DMS153 treated with DMSO at 0.1 percent for 48 hours (cell line): ENCODE results near the gene STK26.
"Not testable (repeated sequence)": the region's sequence is repeated elsewhere in the genome, so short reads cannot be mapped to it uniquely, and the experiment has no call there.

Source experiments
- DNase-seq: peaks from one replicate; lab custom pipeline; 2025; ENCODE audit not compliant: unreplicated experiment; lab: John Stamatoyannopoulos, UW

The STK26 gene

GRCh38 chrX:132022967-132023895, at the start of gene STK26:
TSS of gene STK26 (plus strand) at chrX:132023302. CDS start at chrX:132023618, 316 bp downstream.
- DNase-seq: peak; percentile 62

GRCh38 chrX:131975851-131976250, 47.3 kb upstream of the STK26 start:
- no peak for DNase-seq

DNA sequence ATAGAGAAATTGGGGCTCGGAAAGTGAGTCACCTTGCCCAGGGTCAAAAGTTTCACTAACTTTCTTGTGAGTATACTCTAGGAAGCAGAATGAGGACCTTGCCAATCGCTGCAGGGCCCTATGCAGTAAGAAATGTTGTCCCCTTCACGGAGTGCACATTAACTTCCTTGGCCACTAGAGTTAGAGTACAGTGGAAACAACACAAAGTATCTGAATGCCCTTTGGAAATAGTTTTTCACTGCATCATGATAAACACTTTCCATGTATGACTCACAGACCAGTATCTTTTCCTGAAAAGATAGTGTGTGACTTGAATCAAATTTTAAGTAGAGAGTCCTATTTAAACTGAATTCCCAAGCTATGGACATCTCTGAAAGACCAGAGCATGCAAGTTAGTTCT, 45.5 kb upstream of the STK26 start:
- no peak for DNase-seq

GRCh38 chrX:131979116-131979515, 44.0 kb upstream of the STK26 start:
- DNase-seq: no peak

DNA sequence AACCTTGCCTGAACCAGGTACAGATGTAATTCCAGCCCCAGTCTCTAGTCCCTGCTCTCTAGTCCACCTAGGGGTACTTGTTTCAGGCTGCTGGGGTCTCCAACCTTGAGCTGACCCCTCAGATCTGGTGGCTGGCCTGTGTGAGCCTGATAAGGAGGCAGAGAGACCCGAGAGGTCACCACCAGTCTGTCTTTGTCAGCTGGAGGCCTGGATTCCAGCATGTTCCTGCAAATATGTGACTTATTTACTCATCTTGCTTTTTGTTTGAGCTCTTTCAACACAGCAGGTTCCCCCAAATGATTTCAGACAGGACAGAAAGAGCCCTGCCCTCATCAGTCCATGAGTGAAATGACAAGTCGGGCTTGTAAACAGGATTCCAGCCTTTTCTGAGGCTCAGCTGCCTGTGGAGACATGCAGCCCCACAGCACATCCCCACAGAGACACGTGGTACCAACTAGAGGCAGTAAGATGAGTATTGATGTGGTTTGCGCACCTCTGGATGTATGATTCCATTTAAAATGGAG, 37.5 kb upstream of the STK26 start:
- no peak for DNase-seq

GRCh38 chrX:131987252-131987651, 35.9 kb upstream of the STK26 start:
- no peak for DNase-seq

- no peak for DNase-seq
These were observed 34.9 kb upstream of the STK26 start for GRCh38 chrX:131988236-131988635.

GRCh38 chrX:132001127-132001526, 22.0 kb upstream of the STK26 start:
- DNase-seq: no peak

DNA sequence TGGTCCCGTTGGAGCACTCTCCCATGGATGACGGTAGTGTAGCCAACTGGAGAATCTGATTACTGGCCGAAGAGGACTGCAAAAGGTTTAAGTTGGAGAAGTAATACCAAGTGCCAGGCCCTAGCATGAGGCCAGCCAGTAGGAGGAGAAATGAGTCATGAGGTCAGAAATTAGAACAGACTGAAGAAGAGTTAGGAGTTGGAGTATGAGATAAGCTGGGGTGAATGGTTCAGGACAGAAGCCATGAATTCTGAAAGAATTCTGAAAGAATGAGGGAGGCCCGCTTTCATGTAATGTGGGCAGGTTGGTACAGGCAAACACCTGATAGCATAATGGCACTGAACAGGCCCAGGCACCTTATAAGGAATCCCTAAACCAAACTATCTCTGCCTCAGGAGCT, 18.4 kb upstream of the STK26 start:
- DNase-seq: no peak

DNA sequence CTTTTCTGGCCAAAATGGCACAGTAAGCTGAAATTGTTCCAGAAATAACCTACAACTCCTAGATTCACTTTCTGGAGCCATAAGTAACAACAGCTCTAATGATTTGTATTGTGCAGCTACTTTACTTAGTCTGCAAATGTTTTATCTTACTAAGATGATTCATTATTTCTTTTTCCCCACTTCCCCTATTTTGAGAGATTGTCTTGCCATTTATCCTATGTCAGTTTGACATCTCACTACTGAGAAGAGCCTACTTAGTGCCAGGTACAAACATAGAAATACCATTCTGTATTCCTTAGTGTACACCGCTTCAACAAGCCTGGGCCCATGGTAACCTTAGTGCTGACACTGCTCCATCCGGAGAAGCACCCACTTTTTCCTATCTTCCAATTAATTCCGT, 13.8 kb upstream of the STK26 start:
- DNase-seq: no peak

- not testable (repeated sequence) for DNase-seq
These were observed 12.9 kb upstream of the STK26 start for GRCh38 chrX:132010213-132010612.

- no peak for DNase-seq
These were observed 7.2 kb upstream of the STK26 start for GRCh38 chrX:132015875-132016274.

- no peak for DNase-seq
These were observed 6.3 kb upstream of the STK26 start for GRCh38 chrX:132016628-132017430.

DNA sequence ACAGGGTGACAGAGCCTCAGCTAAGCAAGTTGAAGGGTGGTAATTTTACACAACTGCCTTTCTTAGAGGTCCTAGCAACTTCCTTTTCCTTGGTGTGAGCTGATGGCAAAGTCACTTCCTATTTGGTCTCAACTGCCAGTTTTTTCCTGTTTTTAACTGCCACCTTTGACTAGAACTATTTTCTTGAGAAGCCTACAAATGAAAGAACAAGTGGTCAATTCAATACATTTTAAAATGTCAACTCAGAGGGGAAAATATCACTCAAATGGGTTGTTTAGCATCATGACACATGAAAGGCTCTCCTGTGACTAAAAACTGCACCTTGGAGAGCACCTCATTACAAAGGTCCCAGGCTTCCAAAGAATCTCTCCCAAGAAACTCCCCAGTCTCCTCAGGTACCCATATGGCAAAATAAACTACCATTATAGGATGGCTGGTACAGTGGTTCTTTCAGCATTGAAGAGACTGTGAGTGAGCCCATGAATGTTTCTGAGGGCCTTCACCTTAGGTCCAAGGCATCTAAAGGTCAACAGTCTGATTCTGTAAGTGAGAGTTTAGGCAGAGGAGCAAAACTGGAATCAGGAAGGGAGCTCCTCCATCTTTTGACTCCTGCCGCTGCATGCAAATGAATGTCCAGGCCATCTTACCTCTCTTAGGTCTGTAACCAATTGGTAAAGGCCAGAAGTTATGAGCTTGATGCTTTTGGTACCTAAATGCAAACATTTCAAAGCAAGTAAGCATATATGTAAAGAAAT, 5.5 kb upstream of the STK26 start:
- DNase-seq: no peak

DNA sequence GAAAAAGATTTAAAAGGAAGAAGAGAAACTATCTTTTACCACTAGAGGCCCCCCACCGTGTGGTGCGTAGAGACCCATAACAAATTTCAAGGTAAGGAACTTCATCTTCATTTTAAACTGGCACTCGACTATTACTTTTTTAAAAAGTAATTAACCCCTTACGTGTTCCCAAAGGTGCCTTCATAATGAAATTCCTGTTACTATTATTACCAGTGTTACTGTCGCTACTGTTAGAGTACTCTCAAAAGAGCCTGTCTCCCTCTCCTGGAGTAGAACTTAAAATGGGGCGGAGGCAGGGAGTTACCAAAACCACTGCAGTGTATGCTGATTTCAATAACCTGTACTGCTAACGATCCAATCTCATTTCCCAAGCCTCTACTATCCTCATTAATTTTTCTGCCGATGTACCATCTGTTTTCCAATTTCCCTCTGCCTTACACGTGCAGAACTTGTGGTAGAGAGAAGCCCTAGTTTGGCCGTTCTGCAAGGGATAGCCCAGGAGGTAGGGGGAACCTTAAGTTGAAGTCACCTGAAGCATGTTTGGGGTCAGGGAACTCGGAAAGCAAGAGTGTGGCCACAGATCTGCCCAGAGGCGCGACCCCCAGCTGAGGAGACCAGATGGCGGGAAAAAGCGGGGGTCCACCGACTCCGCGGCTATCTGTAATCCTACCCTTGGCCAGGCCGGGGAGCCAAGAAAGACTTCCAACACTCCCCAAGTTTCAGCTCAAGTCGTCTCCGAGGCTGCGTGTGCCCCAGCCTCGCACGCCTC, 720 bp upstream of the STK26 start:
- DNase-seq: no peak

DNA sequence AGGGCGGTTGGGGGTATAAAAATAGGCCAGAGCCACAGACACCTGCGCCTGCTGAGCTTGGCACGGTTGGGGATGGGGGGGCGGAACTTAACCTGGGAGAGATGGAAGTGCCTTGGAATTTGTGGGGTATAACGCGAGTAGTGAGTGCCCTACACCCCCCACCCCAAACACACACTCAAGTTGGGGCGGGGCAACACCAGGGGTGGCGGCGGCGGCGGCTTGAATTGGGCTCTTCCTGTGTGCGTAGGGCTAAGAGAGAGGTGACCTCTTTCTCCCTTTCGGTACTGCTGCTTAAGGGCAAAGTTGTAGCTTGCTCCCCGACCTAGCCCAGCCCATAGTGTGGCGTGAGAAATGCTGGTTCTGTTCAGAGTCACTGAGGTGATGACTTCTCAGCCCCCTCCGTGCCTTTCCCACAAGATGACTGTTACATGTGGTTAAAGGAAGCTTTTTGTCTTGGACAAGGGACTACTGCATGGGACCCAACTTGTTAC, 839 bp downstream of the STK26 start:
- no peak for DNase-seq

DNA sequence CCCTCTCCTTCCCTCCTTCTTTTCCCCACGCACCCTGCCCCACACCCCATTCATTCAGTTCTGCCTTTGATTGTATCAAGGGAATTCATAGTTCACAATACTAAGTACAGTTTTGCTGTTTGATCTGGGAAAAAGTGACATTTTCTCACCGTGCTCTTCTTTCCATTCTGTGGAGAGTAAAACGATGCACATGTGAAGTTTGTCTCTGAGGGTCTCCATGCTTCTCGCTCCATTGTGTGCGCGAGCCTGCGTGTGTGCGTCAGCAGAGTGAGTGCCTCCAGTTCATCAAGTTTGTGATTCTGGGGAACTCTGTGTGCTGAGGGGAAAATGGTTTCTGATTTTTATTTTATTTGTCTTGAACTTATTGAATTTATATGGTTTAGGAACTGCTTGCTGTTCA, 1.9 kb downstream of the STK26 start:
- no peak for DNase-seq

GRCh38 chrX:132030264-132030663, 7.2 kb downstream of the STK26 start:
- no peak for DNase-seq

DNA sequence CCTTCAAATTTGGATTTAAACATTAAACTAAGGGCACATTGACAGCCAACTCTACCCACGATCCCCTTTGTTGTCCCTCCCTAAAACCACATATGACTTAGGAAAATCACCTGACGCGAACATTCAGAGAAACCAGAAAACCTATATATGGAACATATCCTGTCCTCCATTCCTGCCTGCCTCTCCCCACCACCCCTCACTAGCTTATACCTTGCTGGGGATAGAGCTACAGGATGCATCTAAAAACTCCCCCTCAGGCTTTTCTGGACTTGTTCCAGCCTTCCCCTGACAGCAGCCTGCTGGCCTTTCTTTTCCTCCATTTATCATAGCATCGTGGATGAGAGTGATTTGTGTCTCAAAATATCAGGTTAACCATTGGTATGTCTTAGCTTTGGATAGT, 8.8 kb downstream of the STK26 start:
- no peak for DNase-seq

- no peak for DNase-seq
These were observed 10.1 kb downstream of the STK26 start for GRCh38 chrX:132033166-132033565.
